ENCODE data around the gene EFL1.

- TF ChIP-seq POLR2A (IDR thresholded peaks at IDR 0.05), result no peak
- TF ChIP-seq, protein P1, sequence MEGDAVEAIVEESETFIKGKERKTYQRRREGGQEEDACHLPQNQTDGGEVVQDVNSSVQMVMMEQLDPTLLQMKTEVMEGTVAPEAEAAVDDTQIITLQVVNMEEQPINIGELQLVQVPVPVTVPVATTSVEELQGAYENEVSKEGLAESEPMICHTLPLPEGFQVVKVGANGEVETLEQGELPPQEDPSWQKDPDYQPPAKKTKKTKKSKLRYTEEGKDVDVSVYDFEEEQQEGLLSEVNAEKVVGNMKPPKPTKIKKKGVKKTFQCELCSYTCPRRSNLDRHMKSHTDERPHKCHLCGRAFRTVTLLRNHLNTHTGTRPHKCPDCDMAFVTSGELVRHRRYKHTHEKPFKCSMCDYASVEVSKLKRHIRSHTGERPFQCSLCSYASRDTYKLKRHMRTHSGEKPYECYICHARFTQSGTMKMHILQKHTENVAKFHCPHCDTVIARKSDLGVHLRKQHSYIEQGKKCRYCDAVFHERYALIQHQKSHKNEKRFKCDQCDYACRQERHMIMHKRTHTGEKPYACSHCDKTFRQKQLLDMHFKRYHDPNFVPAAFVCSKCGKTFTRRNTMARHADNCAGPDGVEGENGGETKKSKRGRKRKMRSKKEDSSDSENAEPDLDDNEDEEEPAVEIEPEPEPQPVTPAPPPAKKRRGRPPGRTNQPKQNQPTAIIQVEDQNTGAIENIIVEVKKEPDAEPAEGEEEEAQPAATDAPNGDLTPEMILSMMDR (IDR thresholded peaks at IDR 0.05), result no peak
These were observed 29.7 kb upstream of the EFL1 start for GRCh38 chr15:82292271-82292670.

Data from uterus (tissue), 2 donors.